Endothelial cell of umbilical vein (primary cell): Measurements from ENCODE around the gene ABTB2.

Source experiments
- EZH2 ChIP-seq: IDR thresholded peaks from 2 replicates; pipeline ENCODE4 v1.6.1; 2012; ENCODE audit warnings: borderline replicate concordance, low read depth, mild to moderate bottlenecking, moderate library complexity, low read length, inconsistent platforms; ENCODE audit not compliant: severe bottlenecking
- FOS ChIP-seq: IDR thresholded peaks from 2 replicates; pipeline ENCODE4 v1.6.1; 2011; ENCODE audit warnings: mild to moderate bottlenecking, low read length, moderate library complexity, borderline replicate concordance; ENCODE audit not compliant: insufficient read depth
- POLR2A ChIP-seq: IDR thresholded peaks from 2 replicates; pipeline ENCODE4 v1.6.1; 2012; ENCODE audit warnings: low read depth, mild to moderate bottlenecking, control low read depth, low read length
- POLR2AphosphoS5 ChIP-seq: IDR thresholded peaks from 2 replicates; pipeline ENCODE4 v1.6.1; 2012; ENCODE audit warnings: low read depth, mild to moderate bottlenecking, control low read depth, low read length, moderate library complexity; ENCODE audit not compliant: insufficient read depth

- TF ChIP-seq FOS (no peak), POLR2AphosphoS5 (no peak), POLR2A (no peak), EZH2 (no peak)
Observed at GRCh38 chr11:34114014-34114413, 243.8 kb downstream of the ABTB2 start.
